SK-N-MC (cell line): ENCODE data around the gene PTPRG.

Experiments
- DNase-seq: peaks from one replicate; pipeline ENCODE4 v3.0.0-alpha.2; 2011; ENCODE audit warnings: low read depth, low spot score
- H3K27ac ChIP-seq: fragments of 200-600 bp; sonication (generic); 2 replicates; pipeline ENCODE4 v1.5.1; 2016; ENCODE audit warnings: mixed run types
- H3K36me3 ChIP-seq: fragments of 200-600 bp; sonication (generic); 2 replicates; pipeline ENCODE4 v1.6.1; 2017; ENCODE audit warnings: antibody characterized with exemption, low read length, mixed read lengths; ENCODE audit not compliant: insufficient read depth
- H3K4me3 ChIP-seq: fragments of 200-600 bp; sonication (generic); 2 replicates; pipeline ENCODE4 v1.5.1; 2016
- H3K9ac ChIP-seq: fragments of 200-600 bp; sonication (generic); 2 replicates; pipeline ENCODE4 v1.8.0; 2017; ENCODE audit warnings: mixed run types, mixed read lengths; ENCODE audit not compliant: insufficient read length
- H3K9me3 ChIP-seq: fragments of 200-600 bp; sonication (generic); 2 replicates; pipeline ENCODE4 v1.6.1; 2017; ENCODE audit warnings: low read depth, mild to moderate bottlenecking, antibody characterized with exemption, low read length, moderate library complexity, mixed read lengths
- EZH2 ChIP-seq: fragments of 200-600 bp; sonication (generic); IDR thresholded peaks from one replicate; pipeline ENCODE4 v1.6.1; 2017; ENCODE audit warnings: antibody characterized with exemption
- FOXP2 ChIP-seq: optimal IDR thresholded peaks from 2 replicates; pipeline ENCODE3; 2011; ENCODE audit warnings: mild to moderate bottlenecking, moderate library complexity; ENCODE audit not compliant: insufficient read depth; ENCODE audit errors: extremely low read length, control extremely low read depth
- POLR2AphosphoS5 ChIP-seq: IDR thresholded peaks from 2 replicates; pipeline ENCODE4 v1.6.1; 2012; ENCODE audit warnings: mild to moderate bottlenecking, low read depth, low read length, borderline replicate concordance

The PTPRG gene

GRCh38 chr3:62098646-62099365, 537.4 kb downstream of the PTPRG start:
- no peak overlapping the region for H3K27ac ChIP-seq
- TF ChIP-seq POLR2AphosphoS5 (no peak), EZH2 (no peak), FOXP2 (no peak)

GRCh38 chr3:62100282-62100989, 539.1 kb downstream of the PTPRG start:
- Histone ChIP-seq H3K4me3 (no peak overlapping the region), H3K27ac (no peak overlapping the region), H3K9me3 (no peaks in the 10 kb centered on the region), H3K9ac (no peak overlapping the region), H3K36me3 (no peaks in the 10 kb centered on the region)
- no peak for TF ChIP-seq EZH2
- no peak for TF ChIP-seq POLR2AphosphoS5
- no peak for TF ChIP-seq FOXP2
- DNase-seq, result no peak

More at GRCh38 chr3:62098646-62099365, 537.4 kb downstream of the PTPRG start:
- no peaks in the 10 kb centered on the region for H3K36me3 ChIP-seq
- no peaks in the 10 kb centered on the region for H3K9me3 ChIP-seq
- no peak for DNase-seq
- no peak overlapping the region for H3K4me3 ChIP-seq
- H3K9ac ChIP-seq, result no peak overlapping the region

GRCh38 chr3:62101488-62101887, 540.1 kb downstream of the PTPRG start:
- H3K4me3 ChIP-seq, result no peak overlapping the region
- TF ChIP-seq EZH2 (no peak), FOXP2 (no peak), POLR2AphosphoS5 (no peak)
- no peak for DNase-seq
- no peak overlapping the region for H3K9ac ChIP-seq
- H3K9me3 ChIP-seq, result no peaks in the 10 kb centered on the region
- H3K27ac ChIP-seq, result no peak overlapping the region; the same call in 1 of the 2 replicates
- no peaks in the 10 kb centered on the region for H3K36me3 ChIP-seq

GRCh38 chr3:62103531-62103930, 542.2 kb downstream of the PTPRG start:
- Histone ChIP-seq H3K9me3 (no peaks in the 10 kb centered on the region), H3K36me3 (no peaks in the 10 kb centered on the region), H3K27ac (no peak overlapping the region), H3K9ac (no peak overlapping the region), H3K4me3 (no peak overlapping the region)
- DNase-seq, result no peak
- TF ChIP-seq POLR2AphosphoS5 (no peak), EZH2 (no peak), FOXP2 (no peak)

GRCh38 chr3:62109534-62109933, 548.2 kb downstream of the PTPRG start:
- DNase-seq, result no peak
- H3K27ac ChIP-seq, result no peak overlapping the region

GRCh38 chr3:62110443-62111225, 549.3 kb downstream of the PTPRG start:
- Histone ChIP-seq H3K36me3 (no peaks in the 10 kb centered on the region), H3K4me3 (no peak overlapping the region), H3K9ac (no peak overlapping the region), H3K9me3 (no peaks in the 10 kb centered on the region), H3K27ac (no peak overlapping the region)
- TF ChIP-seq FOXP2, result no peak
- no peak for TF ChIP-seq EZH2
- TF ChIP-seq POLR2AphosphoS5, result no peak
- DNase-seq, result no peak

More at GRCh38 chr3:62109534-62109933, 548.2 kb downstream of the PTPRG start:
- no peaks in the 10 kb centered on the region for H3K36me3 ChIP-seq
- no peak overlapping the region for H3K4me3 ChIP-seq
- no peak overlapping the region for H3K9ac ChIP-seq
- H3K9me3 ChIP-seq, result no peaks in the 10 kb centered on the region
- TF ChIP-seq POLR2AphosphoS5 (no peak), FOXP2 (no peak), EZH2 (no peak)

GRCh38 chr3:62113092-62113491, 551.7 kb downstream of the PTPRG start:
- Histone ChIP-seq H3K36me3 (no peaks in the 10 kb centered on the region), H3K4me3 (no peak overlapping the region), H3K27ac (no peak overlapping the region), H3K9ac (no peak overlapping the region), H3K9me3 (no peaks in the 10 kb centered on the region)
- DNase-seq, result no peak
- TF ChIP-seq EZH2, result no peak
- TF ChIP-seq FOXP2, result no peak
- TF ChIP-seq POLR2AphosphoS5, result no peak

GRCh38 chr3:62114763-62115162, 553.4 kb downstream of the PTPRG start:
- Histone ChIP-seq H3K36me3 (no peaks in the 10 kb centered on the region), H3K9me3 (no peaks in the 10 kb centered on the region), H3K4me3 (no peak overlapping the region), H3K9ac (no peak overlapping the region), H3K27ac (no peak overlapping the region)
- no peak for DNase-seq
- TF ChIP-seq FOXP2 (no peak), EZH2 (no peak), POLR2AphosphoS5 (no peak)
